ENCODE data around the gene CFDP1.

The CFDP1 gene

DNA sequence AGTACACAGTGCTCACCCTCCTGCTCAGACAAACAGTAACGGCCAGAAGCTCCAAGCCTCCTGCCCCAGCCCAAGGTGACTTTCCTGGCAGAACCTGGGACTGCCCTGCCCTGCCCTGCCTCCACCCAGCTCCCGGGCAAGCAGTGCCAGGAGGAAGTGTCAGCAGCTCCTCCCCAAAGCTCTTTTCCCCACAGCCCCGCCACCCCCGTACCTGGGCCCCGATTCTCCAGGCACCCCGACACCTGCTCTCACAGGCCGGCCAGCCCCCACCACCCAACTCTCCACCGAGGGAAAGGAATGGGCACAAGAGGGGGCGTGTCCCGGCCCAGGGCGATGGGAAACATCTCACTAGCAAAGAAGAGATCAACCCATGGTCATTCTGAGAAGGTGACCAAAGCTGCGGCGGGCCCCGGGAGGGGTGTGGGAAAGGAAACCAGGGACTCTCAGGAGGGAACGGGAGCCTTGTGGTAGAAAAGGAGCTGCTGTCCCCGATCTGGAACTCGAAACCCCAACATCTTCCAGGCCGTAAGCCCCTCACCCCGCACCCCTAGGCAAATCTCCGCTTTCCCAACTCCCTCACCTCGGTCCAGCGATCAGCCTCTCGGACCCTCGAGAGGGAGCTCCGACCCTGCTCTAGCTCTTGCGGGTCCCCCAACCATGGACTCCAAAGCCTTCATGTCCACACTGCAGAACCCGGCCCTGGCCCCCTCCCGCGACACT, 183.1 kb downstream of the CFDP1 start:
- TF ChIP-seq, protein P1, sequence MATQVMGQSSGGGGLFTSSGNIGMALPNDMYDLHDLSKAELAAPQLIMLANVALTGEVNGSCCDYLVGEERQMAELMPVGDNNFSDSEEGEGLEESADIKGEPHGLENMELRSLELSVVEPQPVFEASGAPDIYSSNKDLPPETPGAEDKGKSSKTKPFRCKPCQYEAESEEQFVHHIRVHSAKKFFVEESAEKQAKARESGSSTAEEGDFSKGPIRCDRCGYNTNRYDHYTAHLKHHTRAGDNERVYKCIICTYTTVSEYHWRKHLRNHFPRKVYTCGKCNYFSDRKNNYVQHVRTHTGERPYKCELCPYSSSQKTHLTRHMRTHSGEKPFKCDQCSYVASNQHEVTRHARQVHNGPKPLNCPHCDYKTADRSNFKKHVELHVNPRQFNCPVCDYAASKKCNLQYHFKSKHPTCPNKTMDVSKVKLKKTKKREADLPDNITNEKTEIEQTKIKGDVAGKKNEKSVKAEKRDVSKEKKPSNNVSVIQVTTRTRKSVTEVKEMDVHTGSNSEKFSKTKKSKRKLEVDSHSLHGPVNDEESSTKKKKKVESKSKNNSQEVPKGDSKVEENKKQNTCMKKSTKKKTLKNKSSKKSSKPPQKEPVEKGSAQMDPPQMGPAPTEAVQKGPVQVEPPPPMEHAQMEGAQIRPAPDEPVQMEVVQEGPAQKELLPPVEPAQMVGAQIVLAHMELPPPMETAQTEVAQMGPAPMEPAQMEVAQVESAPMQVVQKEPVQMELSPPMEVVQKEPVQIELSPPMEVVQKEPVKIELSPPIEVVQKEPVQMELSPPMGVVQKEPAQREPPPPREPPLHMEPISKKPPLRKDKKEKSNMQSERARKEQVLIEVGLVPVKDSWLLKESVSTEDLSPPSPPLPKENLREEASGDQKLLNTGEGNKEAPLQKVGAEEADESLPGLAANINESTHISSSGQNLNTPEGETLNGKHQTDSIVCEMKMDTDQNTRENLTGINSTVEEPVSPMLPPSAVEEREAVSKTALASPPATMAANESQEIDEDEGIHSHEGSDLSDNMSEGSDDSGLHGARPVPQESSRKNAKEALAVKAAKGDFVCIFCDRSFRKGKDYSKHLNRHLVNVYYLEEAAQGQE (IDR thresholded peaks at IDR 0.05; ENCODE audit: insufficient read depth in 1 of 2, low read depth in 2 of 2, low read length in 2 of 2) = no peak
- TF ChIP-seq TAF1 (IDR thresholded peaks at IDR 0.05; ENCODE audit: borderline replicate concordance, insufficient read depth, low read length) = no peak
- no peak for TF ChIP-seq FOXP2 (optimal IDR thresholded peaks at IDR 0.05; ENCODE audit: borderline replicate concordance, extremely low read depth, extremely low read length, insufficient read depth)
- no peak for TF ChIP-seq SIN3A (IDR thresholded peaks at IDR 0.05; ENCODE audit: borderline replicate concordance, insufficient read depth, low read length)

DNA sequence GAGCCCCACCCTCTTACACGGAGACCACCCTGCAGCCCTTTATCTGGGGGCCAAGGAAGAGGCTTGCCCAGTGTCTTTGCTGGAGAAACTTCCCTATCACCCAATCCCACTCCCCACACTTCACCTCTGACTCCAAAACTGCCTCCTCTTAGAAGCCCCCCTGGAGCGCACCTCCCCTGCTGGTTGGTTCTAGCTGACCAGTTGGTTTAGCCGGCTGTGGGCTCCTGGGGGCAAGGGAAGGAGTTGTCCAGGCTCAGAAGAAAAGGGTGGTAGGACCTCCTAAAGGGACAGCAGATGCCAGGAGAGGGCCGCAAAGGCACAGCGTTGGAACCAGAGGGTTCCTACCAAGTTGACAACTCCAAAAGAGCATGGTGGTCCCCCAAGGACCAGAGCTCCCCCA, 183.9 kb downstream of the CFDP1 start:
- TF ChIP-seq SIN3A (IDR thresholded peaks at IDR 0.05; ENCODE audit: borderline replicate concordance, insufficient read depth, low read length) = no peak
- TF ChIP-seq, protein P1 (IDR thresholded peaks at IDR 0.05; ENCODE audit: insufficient read depth in 1 of 2, low read depth in 2 of 2, low read length in 2 of 2) = no peak
- TF ChIP-seq FOXP2 (optimal IDR thresholded peaks at IDR 0.05; ENCODE audit: borderline replicate concordance, extremely low read depth, extremely low read length, insufficient read depth) = no peak
- no peak for TF ChIP-seq POLR2AphosphoS5 (IDR thresholded peaks at IDR 0.05; ENCODE audit: low read depth, low read length)
- TF ChIP-seq TAF1 (IDR thresholded peaks at IDR 0.05; ENCODE audit: borderline replicate concordance, insufficient read depth, low read length) = no peak

DNA sequence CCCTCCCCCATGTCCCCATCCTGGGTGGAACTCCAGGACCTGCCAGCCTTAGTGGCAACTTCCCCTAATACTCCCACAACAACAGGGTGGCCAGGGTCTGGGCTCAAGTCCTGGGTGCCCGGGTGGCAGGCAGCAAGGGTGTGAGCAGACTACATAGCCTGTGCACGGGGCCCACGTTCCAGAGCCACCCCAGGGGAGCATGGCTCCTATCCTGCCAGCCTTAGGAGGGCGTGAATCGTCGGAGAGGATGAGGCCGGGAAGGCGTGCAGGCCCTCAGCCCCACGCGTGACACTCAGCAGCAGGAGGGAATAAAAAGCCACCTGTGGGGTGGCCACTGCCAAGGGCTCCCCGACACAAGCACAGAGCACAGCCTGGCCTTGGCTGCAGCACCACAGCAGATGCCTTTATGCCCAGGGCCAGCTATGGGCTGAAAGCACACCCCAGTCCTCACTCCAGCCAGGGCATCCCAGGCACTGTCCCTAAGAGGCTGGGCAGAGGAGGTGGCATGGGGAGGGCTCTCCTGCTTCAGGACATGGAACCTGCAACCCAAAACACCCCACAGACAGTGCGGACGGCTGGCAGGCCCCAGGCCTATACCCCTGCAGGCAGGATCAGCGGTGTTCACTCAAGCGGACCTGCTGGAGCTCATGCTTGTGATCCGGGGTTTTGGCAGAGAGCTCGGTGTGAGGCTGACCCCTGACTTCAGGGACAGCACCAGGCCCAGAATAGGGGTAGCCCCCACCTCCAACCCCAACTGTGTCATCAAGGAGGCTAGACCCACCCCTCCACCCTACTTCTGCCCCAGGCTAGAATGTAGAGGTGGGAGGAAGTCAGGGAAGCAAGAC, 184.5 kb downstream of the CFDP1 start:
- TF ChIP-seq, protein P1 (IDR thresholded peaks at IDR 0.05; ENCODE audit: insufficient read depth in 1 of 2, low read depth in 2 of 2, low read length in 2 of 2) = no peak
- no peak for TF ChIP-seq FOXP2 (optimal IDR thresholded peaks at IDR 0.05; ENCODE audit: borderline replicate concordance, extremely low read depth, extremely low read length, insufficient read depth)
- no peak for TF ChIP-seq TAF1 (IDR thresholded peaks at IDR 0.05; ENCODE audit: borderline replicate concordance, insufficient read depth, low read length)
- TF ChIP-seq SIN3A (IDR thresholded peaks at IDR 0.05; ENCODE audit: borderline replicate concordance, insufficient read depth, low read length) = no peak
- TF ChIP-seq POLR2AphosphoS5 (IDR thresholded peaks at IDR 0.05; ENCODE audit: low read depth, low read length) = no peak

DNA sequence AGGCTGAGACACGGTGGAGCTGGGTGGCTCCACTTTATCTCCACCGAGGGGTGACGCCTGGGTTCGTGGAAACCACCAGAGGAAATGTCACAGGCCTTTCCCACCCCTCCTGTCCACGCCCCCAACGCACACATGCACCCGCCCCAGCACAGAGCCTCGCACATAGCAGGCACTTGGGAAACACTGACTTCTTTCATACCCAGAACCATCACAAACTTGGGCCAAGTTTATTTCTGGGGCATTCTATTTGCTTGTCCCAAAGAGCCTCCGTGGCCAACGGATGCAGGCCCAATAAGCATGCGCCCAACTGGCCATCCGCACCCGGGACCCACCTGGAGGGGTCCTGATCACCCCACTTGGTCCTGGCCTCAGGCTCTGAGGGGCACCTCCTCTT, 185.2 kb downstream of the CFDP1 start:
- TF ChIP-seq POLR2AphosphoS5 (IDR thresholded peaks at IDR 0.05; ENCODE audit: low read depth, low read length) (no peak), SIN3A (IDR thresholded peaks at IDR 0.05; ENCODE audit: borderline replicate concordance, insufficient read depth, low read length) (no peak), TAF1 (IDR thresholded peaks at IDR 0.05; ENCODE audit: borderline replicate concordance, insufficient read depth, low read length) (no peak), FOXP2 (optimal IDR thresholded peaks at IDR 0.05; ENCODE audit: borderline replicate concordance, extremely low read depth, extremely low read length, insufficient read depth) (no peak)
- TF ChIP-seq, protein P1 (IDR thresholded peaks at IDR 0.05; ENCODE audit: insufficient read depth in 1 of 2, low read depth in 2 of 2, low read length in 2 of 2) = no peak

All from PFSK-1 (cell line).